ENCODE data around the gene FTCDNL1. TPM values are rescaled to one million over a fixed set of nuclear protein-coding genes. Genes with fewer than 3 reads are reported as not detected.

Gene FTCDNL1
- polyA plus RNA-seq, 1 of the 3 experiments (the other 2 are of a cell fraction) = not detected

DNA sequence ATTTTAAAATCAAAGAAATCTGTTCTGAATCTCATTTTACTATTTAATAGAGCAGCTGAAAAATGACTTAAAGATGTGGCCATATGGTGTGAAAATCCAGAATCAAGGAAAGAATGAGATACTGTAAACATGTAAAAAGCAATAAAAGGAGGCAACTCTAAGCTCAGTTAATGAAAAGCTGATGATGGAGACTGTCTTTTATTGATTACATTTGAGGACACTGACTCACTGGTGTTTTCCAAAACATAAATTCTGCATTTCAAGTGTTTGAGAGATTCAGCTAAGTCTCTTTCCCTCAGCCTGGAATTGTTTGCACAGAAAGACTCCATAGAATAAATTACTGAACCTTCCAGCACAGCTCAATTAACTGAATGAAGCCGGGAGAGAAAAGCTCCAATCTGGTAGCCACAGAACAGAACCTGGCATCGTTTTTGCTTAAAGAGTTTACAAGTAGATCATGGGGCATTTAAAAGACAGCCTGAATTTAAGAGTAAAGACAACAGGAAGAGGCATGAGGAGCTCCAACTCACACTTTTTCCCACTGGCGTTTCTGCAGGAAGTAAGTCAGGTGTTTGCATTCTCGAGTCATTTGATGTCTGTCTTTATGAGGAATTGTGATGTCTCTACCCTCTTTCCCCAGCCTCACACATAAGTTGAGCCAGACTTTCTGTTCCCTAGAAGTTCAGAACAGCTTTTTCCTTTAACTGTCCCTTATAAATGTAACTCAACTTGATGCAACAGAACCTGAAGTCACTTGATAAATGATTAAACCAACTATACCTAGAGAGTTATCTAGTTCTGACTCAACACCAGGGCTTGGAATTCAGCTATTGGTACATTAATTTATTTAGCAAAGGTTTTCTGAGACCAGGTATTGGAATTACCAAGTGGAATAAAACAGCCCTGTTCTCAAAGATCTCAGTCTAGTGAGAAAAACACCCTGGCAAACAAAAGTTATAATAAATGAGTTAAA, 53.3 kb downstream of the FTCDNL1 start:
- DNase-seq = no peak
- no peak overlapping the region for H3K4me2 ChIP-seq
- H3K9me2 ChIP-seq = 0 out of 2 replicates have a peak, but pooled peaks cover 4% of the 10 kb centered on the region
- no peak overlapping the region for H3K4me3 ChIP-seq (ENCODE audit: low read depth in 2 of 2, low read length in 1 of 2)
- no peaks in the 10 kb centered on the region for H3F3A ChIP-seq (replicated peaks; ENCODE audit: insufficient read depth)
- no peak overlapping the region for H3K9ac ChIP-seq
- H4K20me1 ChIP-seq (ENCODE audit: insufficient read depth) = no peaks in the 10 kb centered on the region
- TF ChIP-seq SMC3 (IDR thresholded peaks at IDR 0.05; ENCODE audit: low read depth, low read length) = no peak
- no peak for TF ChIP-seq TEAD4 (IDR thresholded peaks at IDR 0.05; ENCODE audit: borderline replicate concordance, insufficient read depth)
- TF ChIP-seq, protein P1, sequence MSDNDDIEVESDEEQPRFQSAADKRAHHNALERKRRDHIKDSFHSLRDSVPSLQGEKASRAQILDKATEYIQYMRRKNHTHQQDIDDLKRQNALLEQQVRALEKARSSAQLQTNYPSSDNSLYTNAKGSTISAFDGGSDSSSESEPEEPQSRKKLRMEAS (IDR thresholded peaks at IDR 0.05; ENCODE audit: low read depth) = no peak
- no peak for TF ChIP-seq ELF1 (IDR thresholded peaks at IDR 0.05)
- no peak for TF ChIP-seq TCF12 (IDR thresholded peaks at IDR 0.05)
- TF ChIP-seq NRF1 (IDR thresholded peaks at IDR 0.05; ENCODE audit: low read depth, low read length) = no peak
- TF ChIP-seq NFIC (IDR thresholded peaks at IDR 0.05; ENCODE audit: borderline replicate concordance) = no peak
- TF ChIP-seq JUND (IDR thresholded peaks at IDR 0.05) = no peak
- TF ChIP-seq YY1 (IDR thresholded peaks at IDR 0.05; ENCODE audit: low read depth) = no peak
- TF ChIP-seq, protein P2, sequence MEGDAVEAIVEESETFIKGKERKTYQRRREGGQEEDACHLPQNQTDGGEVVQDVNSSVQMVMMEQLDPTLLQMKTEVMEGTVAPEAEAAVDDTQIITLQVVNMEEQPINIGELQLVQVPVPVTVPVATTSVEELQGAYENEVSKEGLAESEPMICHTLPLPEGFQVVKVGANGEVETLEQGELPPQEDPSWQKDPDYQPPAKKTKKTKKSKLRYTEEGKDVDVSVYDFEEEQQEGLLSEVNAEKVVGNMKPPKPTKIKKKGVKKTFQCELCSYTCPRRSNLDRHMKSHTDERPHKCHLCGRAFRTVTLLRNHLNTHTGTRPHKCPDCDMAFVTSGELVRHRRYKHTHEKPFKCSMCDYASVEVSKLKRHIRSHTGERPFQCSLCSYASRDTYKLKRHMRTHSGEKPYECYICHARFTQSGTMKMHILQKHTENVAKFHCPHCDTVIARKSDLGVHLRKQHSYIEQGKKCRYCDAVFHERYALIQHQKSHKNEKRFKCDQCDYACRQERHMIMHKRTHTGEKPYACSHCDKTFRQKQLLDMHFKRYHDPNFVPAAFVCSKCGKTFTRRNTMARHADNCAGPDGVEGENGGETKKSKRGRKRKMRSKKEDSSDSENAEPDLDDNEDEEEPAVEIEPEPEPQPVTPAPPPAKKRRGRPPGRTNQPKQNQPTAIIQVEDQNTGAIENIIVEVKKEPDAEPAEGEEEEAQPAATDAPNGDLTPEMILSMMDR (IDR thresholded peaks at IDR 0.05) = no peak
- no peak for TF ChIP-seq REST (IDR thresholded peaks at IDR 0.05; ENCODE audit: low read depth, low read length)
- TF ChIP-seq EP300 (IDR thresholded peaks at IDR 0.05; ENCODE audit: borderline replicate concordance in 1 of 2, low read depth in 1 of 2, low read length in 1 of 2) = no peak
- TF ChIP-seq, protein P3, sequence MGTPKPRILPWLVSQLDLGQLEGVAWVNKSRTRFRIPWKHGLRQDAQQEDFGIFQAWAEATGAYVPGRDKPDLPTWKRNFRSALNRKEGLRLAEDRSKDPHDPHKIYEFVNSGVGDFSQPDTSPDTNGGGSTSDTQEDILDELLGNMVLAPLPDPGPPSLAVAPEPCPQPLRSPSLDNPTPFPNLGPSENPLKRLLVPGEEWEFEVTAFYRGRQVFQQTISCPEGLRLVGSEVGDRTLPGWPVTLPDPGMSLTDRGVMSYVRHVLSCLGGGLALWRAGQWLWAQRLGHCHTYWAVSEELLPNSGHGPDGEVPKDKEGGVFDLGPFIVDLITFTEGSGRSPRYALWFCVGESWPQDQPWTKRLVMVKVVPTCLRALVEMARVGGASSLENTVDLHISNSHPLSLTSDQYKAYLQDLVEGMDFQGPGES (IDR thresholded peaks at IDR 0.05; ENCODE audit: low read depth, low read length) = no peak
- no peaks in the 10 kb centered on the region for H3K4me1 ChIP-seq (ENCODE audit: control insufficient read depth in 1 of 2, insufficient read depth in 2 of 2, low read depth in 1 of 2, low read length in 1 of 2)
- peaks cover 13% of the 10 kb centered on the region; the same call in 1 of the 2 replicates for H3K27me3 ChIP-seq (ENCODE audit: insufficient read depth)
- POLR2A ChIA-PET = no interaction called here
- H2AFZ ChIP-seq (ENCODE audit: low read depth) = no peak overlapping the region
- CTCF ChIA-PET = interaction anchor here (0.7 to 1.3 kb wide), 3 partner anchors 11 to 1483 kb away, joined by 3 to 4 read pairs (median 4); no protein-coding TSS in a partner anchor
- no peaks in the 10 kb centered on the region for H3K79me2 ChIP-seq (ENCODE audit: insufficient read depth)
- H3K36me3 ChIP-seq (replicated peaks in 1 of 2; ENCODE audit: control insufficient read depth in 1 of 2, insufficient read depth in 2 of 2, low read length in 1 of 2) = no peaks in the 10 kb centered on the region
- no peak overlapping the region for H3K27ac ChIP-seq (ENCODE audit: low read depth in 2 of 2, low read length in 1 of 2)
- H3K9me3 ChIP-seq = no peaks in the 10 kb centered on the region
- WGBS (ENCODE audit: low lambda C conversion rate) = 7% methylated on average over 4 of the region's 4 CpGs

Measured in SK-N-SH (cell line).